NT2/D1 (cell line): ENCODE results near the gene PIGN.

Experiments used
- SUZ12 ChIP-seq: IDR thresholded peaks from 2 replicates; pipeline ENCODE4 v1.6.1; 2011; ENCODE audit not compliant: insufficient read length, insufficient read depth; ENCODE audit errors: extremely low read depth
- YY1 ChIP-seq: IDR thresholded peaks from 2 replicates; pipeline ENCODE4 v1.6.1; 2011; ENCODE audit not compliant: insufficient read length, insufficient read depth
- ZNF274 ChIP-seq: IDR thresholded peaks from 2 replicates; pipeline ENCODE4 v1.6.1; 2011; ENCODE audit warnings: mild to moderate bottlenecking, low read depth, low read length

DNA sequence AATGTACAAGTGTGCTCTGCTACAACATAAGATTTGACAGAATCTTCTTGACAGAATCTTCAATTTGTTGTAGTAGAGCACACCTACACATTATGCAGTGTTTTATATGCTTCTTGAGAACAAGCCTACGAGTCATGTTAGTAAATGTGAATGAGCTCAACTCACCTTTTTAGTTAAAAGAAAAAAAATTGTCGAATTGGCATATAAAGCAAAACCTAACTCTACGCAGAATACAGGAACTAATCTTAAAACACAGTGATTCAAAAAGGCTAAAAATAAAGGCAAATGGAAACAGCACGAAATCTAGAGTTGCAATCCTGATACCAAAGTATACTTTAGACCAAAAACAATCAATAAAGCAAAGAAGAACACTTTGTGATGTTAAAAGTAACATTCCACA lies 87.9 kb downstream of the PIGN start:
- TF ChIP-seq ZNF274 (no peak), YY1 (no peak), SUZ12 (no peak)
